22Rv1 (cell line): ENCODE results near the gene SIRT1.

Experiments
- CTCF ChIP-seq: fragments of 450-650 bp; IDR thresholded peaks from 2 replicates; pipeline ENCODE4 v1.5.1; 2017; ENCODE audit warnings: mild to moderate bottlenecking
- ZFX ChIP-seq: fragments of 450-650 bp; IDR thresholded peaks from 2 replicates; pipeline ENCODE4 v1.6.1; 2017; ENCODE audit warnings: antibody characterized with exemption, borderline replicate concordance

- TF ChIP-seq CTCF = no peak
- TF ChIP-seq ZFX = no peak
These were observed 44.5 kb upstream of the SIRT1 start for GRCh38 chr10:67839951-67840350.
